ENCODE results near the gene CACNG6.

DNA sequence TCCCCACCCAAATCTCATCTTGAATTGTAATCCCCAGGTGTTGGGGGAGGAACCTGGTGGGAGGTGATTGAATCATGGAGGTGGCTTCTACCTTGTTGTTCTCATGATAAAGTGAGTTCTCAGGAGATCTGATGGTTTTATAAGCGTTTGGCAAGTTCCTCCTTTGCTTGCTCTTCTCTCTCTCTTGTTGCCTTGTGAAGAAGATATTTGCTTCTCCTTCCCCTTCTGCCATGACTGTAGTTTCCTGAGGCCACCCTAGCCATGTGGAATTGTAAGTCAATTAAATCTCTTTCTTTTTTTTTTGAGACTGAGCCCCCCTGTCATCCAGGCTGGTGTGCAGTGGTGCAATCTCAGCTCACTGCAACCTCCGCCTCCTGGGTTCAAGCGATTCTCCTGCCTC lies 37.9 kb downstream of the CACNG6 start:
- TF ChIP-seq FOXP1 (CRISPR knock-in tag; IDR thresholded peaks at IDR 0.05; ENCODE audit: borderline replicate concordance) (no peak), SP1 (CRISPR knock-in tag; conservative IDR thresholded peaks at IDR 0.05) (no peak), KAT7 (CRISPR knock-in tag; IDR thresholded peaks at IDR 0.05; ENCODE audit: borderline replicate concordance) (no peak), JUN (CRISPR knock-in tag; IDR thresholded peaks at IDR 0.05) (no peak), ETV6 (CRISPR knock-in tag; IDR thresholded peaks at IDR 0.05) (no peak), ZNF219 (CRISPR knock-in tag; IDR thresholded peaks at IDR 0.05; ENCODE audit: borderline replicate concordance) (no peak)
- TF ChIP-seq, protein P1, sequence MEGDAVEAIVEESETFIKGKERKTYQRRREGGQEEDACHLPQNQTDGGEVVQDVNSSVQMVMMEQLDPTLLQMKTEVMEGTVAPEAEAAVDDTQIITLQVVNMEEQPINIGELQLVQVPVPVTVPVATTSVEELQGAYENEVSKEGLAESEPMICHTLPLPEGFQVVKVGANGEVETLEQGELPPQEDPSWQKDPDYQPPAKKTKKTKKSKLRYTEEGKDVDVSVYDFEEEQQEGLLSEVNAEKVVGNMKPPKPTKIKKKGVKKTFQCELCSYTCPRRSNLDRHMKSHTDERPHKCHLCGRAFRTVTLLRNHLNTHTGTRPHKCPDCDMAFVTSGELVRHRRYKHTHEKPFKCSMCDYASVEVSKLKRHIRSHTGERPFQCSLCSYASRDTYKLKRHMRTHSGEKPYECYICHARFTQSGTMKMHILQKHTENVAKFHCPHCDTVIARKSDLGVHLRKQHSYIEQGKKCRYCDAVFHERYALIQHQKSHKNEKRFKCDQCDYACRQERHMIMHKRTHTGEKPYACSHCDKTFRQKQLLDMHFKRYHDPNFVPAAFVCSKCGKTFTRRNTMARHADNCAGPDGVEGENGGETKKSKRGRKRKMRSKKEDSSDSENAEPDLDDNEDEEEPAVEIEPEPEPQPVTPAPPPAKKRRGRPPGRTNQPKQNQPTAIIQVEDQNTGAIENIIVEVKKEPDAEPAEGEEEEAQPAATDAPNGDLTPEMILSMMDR (IDR thresholded peaks at IDR 0.05): no peak
- TF ChIP-seq, protein P2, sequence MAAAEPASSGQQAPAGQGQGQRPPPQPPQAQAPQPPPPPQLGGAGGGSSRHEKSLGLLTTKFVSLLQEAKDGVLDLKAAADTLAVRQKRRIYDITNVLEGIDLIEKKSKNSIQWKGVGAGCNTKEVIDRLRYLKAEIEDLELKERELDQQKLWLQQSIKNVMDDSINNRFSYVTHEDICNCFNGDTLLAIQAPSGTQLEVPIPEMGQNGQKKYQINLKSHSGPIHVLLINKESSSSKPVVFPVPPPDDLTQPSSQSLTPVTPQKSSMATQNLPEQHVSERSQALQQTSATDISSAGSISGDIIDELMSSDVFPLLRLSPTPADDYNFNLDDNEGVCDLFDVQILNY (CRISPR knock-in tag; IDR thresholded peaks at IDR 0.05): no peak
- TF ChIP-seq, protein P3, sequence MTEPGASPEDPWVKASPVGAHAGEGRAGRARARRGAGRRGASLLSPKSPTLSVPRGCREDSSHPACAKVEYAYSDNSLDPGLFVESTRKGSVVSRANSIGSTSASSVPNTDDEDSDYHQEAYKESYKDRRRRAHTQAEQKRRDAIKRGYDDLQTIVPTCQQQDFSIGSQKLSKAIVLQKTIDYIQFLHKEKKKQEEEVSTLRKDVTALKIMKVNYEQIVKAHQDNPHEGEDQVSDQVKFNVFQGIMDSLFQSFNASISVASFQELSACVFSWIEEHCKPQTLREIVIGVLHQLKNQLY (CRISPR knock-in tag; IDR thresholded peaks at IDR 0.05): no peak
- TF ChIP-seq, protein P4, sequence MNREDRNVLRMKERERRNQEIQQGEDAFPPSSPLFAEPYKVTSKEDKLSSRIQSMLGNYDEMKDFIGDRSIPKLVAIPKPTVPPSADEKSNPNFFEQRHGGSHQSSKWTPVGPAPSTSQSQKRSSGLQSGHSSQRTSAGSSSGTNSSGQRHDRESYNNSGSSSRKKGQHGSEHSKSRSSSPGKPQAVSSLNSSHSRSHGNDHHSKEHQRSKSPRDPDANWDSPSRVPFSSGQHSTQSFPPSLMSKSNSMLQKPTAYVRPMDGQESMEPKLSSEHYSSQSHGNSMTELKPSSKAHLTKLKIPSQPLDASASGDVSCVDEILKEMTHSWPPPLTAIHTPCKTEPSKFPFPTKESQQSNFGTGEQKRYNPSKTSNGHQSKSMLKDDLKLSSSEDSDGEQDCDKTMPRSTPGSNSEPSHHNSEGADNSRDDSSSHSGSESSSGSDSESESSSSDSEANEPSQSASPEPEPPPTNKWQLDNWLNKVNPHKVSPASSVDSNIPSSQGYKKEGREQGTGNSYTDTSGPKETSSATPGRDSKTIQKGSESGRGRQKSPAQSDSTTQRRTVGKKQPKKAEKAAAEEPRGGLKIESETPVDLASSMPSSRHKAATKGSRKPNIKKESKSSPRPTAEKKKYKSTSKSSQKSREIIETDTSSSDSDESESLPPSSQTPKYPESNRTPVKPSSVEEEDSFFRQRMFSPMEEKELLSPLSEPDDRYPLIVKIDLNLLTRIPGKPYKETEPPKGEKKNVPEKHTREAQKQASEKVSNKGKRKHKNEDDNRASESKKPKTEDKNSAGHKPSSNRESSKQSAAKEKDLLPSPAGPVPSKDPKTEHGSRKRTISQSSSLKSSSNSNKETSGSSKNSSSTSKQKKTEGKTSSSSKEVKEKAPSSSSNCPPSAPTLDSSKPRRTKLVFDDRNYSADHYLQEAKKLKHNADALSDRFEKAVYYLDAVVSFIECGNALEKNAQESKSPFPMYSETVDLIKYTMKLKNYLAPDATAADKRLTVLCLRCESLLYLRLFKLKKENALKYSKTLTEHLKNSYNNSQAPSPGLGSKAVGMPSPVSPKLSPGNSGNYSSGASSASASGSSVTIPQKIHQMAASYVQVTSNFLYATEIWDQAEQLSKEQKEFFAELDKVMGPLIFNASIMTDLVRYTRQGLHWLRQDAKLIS (CRISPR knock-in tag; IDR thresholded peaks at IDR 0.05; ENCODE audit: borderline replicate concordance): no peak
- TF ChIP-seq, protein P5, sequence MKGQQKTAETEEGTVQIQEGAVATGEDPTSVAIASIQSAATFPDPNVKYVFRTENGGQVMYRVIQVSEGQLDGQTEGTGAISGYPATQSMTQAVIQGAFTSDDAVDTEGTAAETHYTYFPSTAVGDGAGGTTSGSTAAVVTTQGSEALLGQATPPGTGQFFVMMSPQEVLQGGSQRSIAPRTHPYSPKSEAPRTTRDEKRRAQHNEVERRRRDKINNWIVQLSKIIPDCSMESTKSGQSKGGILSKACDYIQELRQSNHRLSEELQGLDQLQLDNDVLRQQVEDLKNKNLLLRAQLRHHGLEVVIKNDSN (CRISPR knock-in tag; IDR thresholded peaks at IDR 0.05): no peak
